H1 (cell line): Measurements from ENCODE around the gene FBXW8. TPM values are rescaled to one million over a fixed set of nuclear protein-coding genes. Genes with fewer than 3 reads are reported as not detected.
A peak's percentile ranks its signal among the peaks of the same experiment; 100 is the strongest.

ENCODE experiments used
- CTCF ChIA-PET: fragments of 300-600 bp; sonication (Branson Sonifier 250); formaldehyde crosslinking; loops from one replicate; lab custom pipeline; 2021; ENCODE audit not compliant: partially characterized antibody; lab: Charles Lee
- POLR2A ChIA-PET: fragments of 300-600 bp; sonication (Branson Sonifier 250); formaldehyde crosslinking; loops from one replicate; lab custom pipeline; 2021; ENCODE audit warnings: inconsistent platforms; ENCODE audit not compliant: partially characterized antibody; lab: Charles Lee
- DNase-seq, 2 experiments: peaks; one replicate each; pipeline versions ENCODE4 v3.0.0 to v3.0.0-alpha.2; 2010 to 2022; ENCODE audit warnings: low spot score in 2 of 2, low read depth in 1 of 2, mixed read lengths in 1 of 2
- FAIRE-seq: peaks from 2 replicates; lab custom pipeline; 2011; peaks lifted over from hg19 to GRCh38; lab: Jason Lieb, UNC
- H2AFZ ChIP-seq: 2 replicates; pipeline ENCODE4 v1.8.1; 2012; ENCODE audit warnings: low read length, inconsistent platforms
- H2AK5ac ChIP-seq: 2 replicates; pipeline ENCODE4 v1.6.1; 2013; ENCODE audit warnings: low read depth, low read length
- H2BK120ac ChIP-seq: replicated peaks from 2 replicates; pipeline ENCODE3; 2013; ENCODE audit warnings: low read depth, low read length, inconsistent platforms
- H2BK12ac ChIP-seq: 2 replicates; pipeline ENCODE4 v1.6.1; 2013; ENCODE audit warnings: low read depth, low read length
- H2BK15ac ChIP-seq: 2 replicates; pipeline ENCODE4 v1.6.1; 2013; ENCODE audit warnings: low read length
- H2BK20ac ChIP-seq: 2 replicates; pipeline ENCODE4 v1.6.1; 2013; ENCODE audit warnings: low read length
- H2BK5ac ChIP-seq: 2 replicates; pipeline ENCODE4 v1.6.1; 2013; ENCODE audit warnings: low read depth, low read length
- H3K14ac ChIP-seq: 2 replicates; pipeline ENCODE4 v1.6.1; 2013; ENCODE audit warnings: inconsistent platforms; ENCODE audit not compliant: insufficient read length
- H3K18ac ChIP-seq: 2 replicates; pipeline ENCODE4 v1.6.1; 2013; ENCODE audit warnings: low read length; ENCODE audit errors: extremely low read depth
- H3K23ac ChIP-seq: 2 replicates; pipeline ENCODE4 v1.6.1; 2013; ENCODE audit warnings: inconsistent platforms; ENCODE audit not compliant: insufficient read length
- H3K23me2 ChIP-seq: 2 replicates; pipeline ENCODE4 v1.6.1; 2013; ENCODE audit warnings: low read depth, low read length
- H3K27ac ChIP-seq: 2 replicates; pipeline ENCODE4 v1.6.1; 2011; ENCODE audit warnings: low read depth, low read length, inconsistent platforms
- H3K27me3 ChIP-seq, 4 experiments: replicated peaks in 1 of 4; 1 replicate in 1 of 4; 2 replicates in 3 of 4; pipeline versions ENCODE4 v1.6.1 to v1.8.1; 2011 to 2013; ENCODE audit warnings: low read length in 3 of 4, mild to moderate bottlenecking in 3 of 4, inconsistent platforms in 2 of 4, mixed read lengths in 2 of 4, moderate library complexity in 1 of 4; ENCODE audit not compliant: control insufficient read depth in 3 of 4, insufficient read depth in 3 of 4; ENCODE audit errors: extremely low read depth in 1 of 4
- H3K36me3 ChIP-seq, 4 experiments: 2 replicates each; pipeline versions ENCODE4 v1.6.1 to v1.8.1; 2011 to 2013; ENCODE audit warnings: mild to moderate bottlenecking in 4 of 4, low read length in 3 of 4, moderate library complexity in 2 of 4, control low read depth in 1 of 4, inconsistent platforms in 1 of 4; ENCODE audit not compliant: insufficient read depth in 4 of 4, control insufficient read depth in 2 of 4
- H3K4ac ChIP-seq: replicated peaks from 2 replicates; pipeline ENCODE3; 2013; ENCODE audit warnings: low read length, low read depth, mixed read lengths, inconsistent platforms; ENCODE audit not compliant: insufficient read length
- H3K4me1 ChIP-seq, 4 experiments: replicated peaks in 1 of 4; 1 replicate in 1 of 4; 2 replicates in 3 of 4; pipeline versions ENCODE4 v1.6.1 to v1.8.1; 2011 to 2013; ENCODE audit warnings: low read length in 3 of 4, inconsistent platforms in 2 of 4, mixed read lengths in 1 of 4; ENCODE audit not compliant: insufficient read depth in 4 of 4, control insufficient read depth in 3 of 4
- H3K4me2 ChIP-seq, 2 experiments: 2 replicates each; pipeline versions ENCODE4 v1.6.1 to v1.8.1; 2011 to 2013; ENCODE audit warnings: low read depth in 2 of 2, low read length in 2 of 2, control low read depth in 1 of 2, inconsistent platforms in 1 of 2, mild to moderate bottlenecking in 1 of 2; ENCODE audit not compliant: insufficient read depth in 1 of 2
- H3K4me3 ChIP-seq, 4 experiments: fragments of 200-600, 300-600 bp in 1 of 4; sonication (generic), shearing (Covaris generic), sonication (Bioruptor Twin) in 1 of 4; 2 replicates each; pipeline versions ENCODE4 v1.5.1 to v1.8.1; 2011 to 2016; ENCODE audit warnings: low read length in 4 of 4, low read depth in 3 of 4, control low read depth in 2 of 4, inconsistent platforms in 2 of 4, mild to moderate bottlenecking in 2 of 4, mixed read lengths in 1 of 4, moderate library complexity in 1 of 4; ENCODE audit not compliant: insufficient read depth in 2 of 4; ENCODE audit errors: extremely low read depth in 1 of 4
- H3K56ac ChIP-seq: replicated peaks from 2 replicates; pipeline ENCODE3; 2013; ENCODE audit warnings: low read depth, mild to moderate bottlenecking, mixed read lengths, low read length, inconsistent platforms; ENCODE audit not compliant: insufficient read length
- H3K79me1 ChIP-seq: 2 replicates; pipeline ENCODE4 v1.6.1; 2013; ENCODE audit warnings: low read depth, low read length, control low read depth
- H3K79me2 ChIP-seq, 2 experiments: 2 replicates each; pipeline versions ENCODE4 v1.6.1 to v1.8.1; 2012 to 2013; ENCODE audit warnings: low read length in 2 of 2, mild to moderate bottlenecking in 2 of 2, inconsistent platforms in 1 of 2; ENCODE audit not compliant: insufficient read depth in 2 of 2, control insufficient read depth in 1 of 2
- H3K9ac ChIP-seq, 4 experiments: replicated peaks in 1 of 4; 1 replicate in 1 of 4; 2 replicates in 3 of 4; pipeline versions ENCODE4 v1.6.1 to v1.8.1; 2011 to 2013; ENCODE audit warnings: low read depth in 3 of 4, low read length in 3 of 4, control low read depth in 2 of 4, mild to moderate bottlenecking in 2 of 4, moderate library complexity in 2 of 4, inconsistent platforms in 1 of 4; ENCODE audit errors: extremely low read depth in 1 of 4
- H3K9me3 ChIP-seq, 2 experiments: 2 replicates each; pipeline versions ENCODE4 v1.6.1 to v1.8.1; 2012 to 2013; ENCODE audit warnings: mild to moderate bottlenecking in 2 of 2, moderate library complexity in 2 of 2, control low read depth in 1 of 2, inconsistent platforms in 1 of 2, low read depth in 1 of 2, low read length in 1 of 2, mixed read lengths in 1 of 2; ENCODE audit not compliant: insufficient read depth in 2 of 2
- H4K20me1 ChIP-seq, 2 experiments: replicated peaks in 1 of 2; 2 replicates each; pipeline versions ENCODE3 to v1.8.1; 2011 to 2013; ENCODE audit warnings: inconsistent platforms in 2 of 2, low read length in 2 of 2, mild to moderate bottlenecking in 1 of 2; ENCODE audit not compliant: insufficient read depth in 2 of 2, control insufficient read depth in 1 of 2
- H4K5ac ChIP-seq: 2 replicates; pipeline ENCODE4 v1.6.1; 2013; ENCODE audit warnings: low read length, low read depth, mixed read lengths, inconsistent platforms; ENCODE audit not compliant: insufficient read length
- H4K8ac ChIP-seq: 2 replicates; pipeline ENCODE4 v1.8.0; 2013; ENCODE audit warnings: mild to moderate bottlenecking, moderate library complexity, low read length, inconsistent platforms; ENCODE audit not compliant: insufficient read depth; ENCODE audit errors: extremely low read depth
- H4K91ac ChIP-seq: replicated peaks from 2 replicates; pipeline ENCODE3; 2013; ENCODE audit warnings: low read length, mixed read lengths, inconsistent platforms; ENCODE audit not compliant: insufficient read length
- CHD1 ChIP-seq: IDR thresholded peaks from 2 replicates; pipeline ENCODE4 v1.6.1; 2012; ENCODE audit warnings: low read depth, low read length, improper control_type of control experiment
- CHD2 ChIP-seq: IDR thresholded peaks from 2 replicates; pipeline ENCODE4 v1.6.1; 2012; ENCODE audit warnings: low read length, improper control_type of control experiment
- CREB1 ChIP-seq: IDR thresholded peaks from 2 replicates; pipeline ENCODE4 v1.6.1; 2012; ENCODE audit warnings: inconsistent platforms
- CTBP2 ChIP-seq: IDR thresholded peaks from 2 replicates; pipeline ENCODE4 v1.7.0; 2011; ENCODE audit warnings: borderline replicate concordance, mild to moderate bottlenecking, moderate library complexity, mixed read lengths, low read length; ENCODE audit not compliant: insufficient read depth, insufficient read length
- CTCF ChIP-seq, 3 experiments: IDR thresholded peaks; 1 replicate in 2 of 3; 2 replicates in 1 of 3; pipeline versions ENCODE4 v1.5.1 to v1.6.1; 2011; ENCODE audit warnings: low read length in 3 of 3, mild to moderate bottlenecking in 3 of 3, inconsistent platforms in 2 of 3, low read depth in 1 of 3, moderate library complexity in 1 of 3; ENCODE audit not compliant: insufficient read depth in 1 of 3; ENCODE audit errors: control extremely low read depth in 1 of 3
- EZH2 ChIP-seq: fragments of 200-600 bp; sonication (generic); IDR thresholded peaks from 2 replicates; pipeline ENCODE4 v1.7.1; 2012; ENCODE audit warnings: low read depth, mild to moderate bottlenecking, moderate library complexity, low read length, inconsistent platforms; ENCODE audit not compliant: severe bottlenecking
- POU5F1 ChIP-seq: IDR thresholded peaks from 2 replicates; pipeline ENCODE4 v1.6.1; 2011; ENCODE audit warnings: low read depth, mild to moderate bottlenecking, low read length, moderate library complexity
- RXRA ChIP-seq: IDR thresholded peaks from 2 replicates; pipeline ENCODE4 v1.6.1; 2011; ENCODE audit warnings: low read depth, mild to moderate bottlenecking, low read length, moderate library complexity; ENCODE audit not compliant: insufficient read depth
- SP1 ChIP-seq: IDR thresholded peaks from 2 replicates; pipeline ENCODE4 v1.6.1; 2011; ENCODE audit warnings: low read depth, low read length
- TAF1 ChIP-seq: IDR thresholded peaks from 2 replicates; pipeline ENCODE4 v1.6.1; 2011; ENCODE audit warnings: mild to moderate bottlenecking, low read depth, low read length
- WGBS, 2 experiments: shearing (Covaris generic) in 1 of 2; methylation state at CpG; one replicate each; pipeline versions ENCODE4 v1.1.6 to v1.1.7; 2013 to 2015; ENCODE audit warnings: low lambda C conversion rate in 2 of 2, mixed read lengths in 2 of 2, inconsistent platforms in 1 of 2, low coverage in 1 of 2, missing lambda C conversion rate in 1 of 2; ENCODE audit not compliant: insufficient replicate concordance in 2 of 2, insufficient coverage in 1 of 2, insufficient read length in 1 of 2; ENCODE audit errors: extremely low coverage in 1 of 2, missing lambda C conversion rate in 1 of 2; 5-methylcytosine and 5-hydroxymethylcytosine counted together
- polyA plus RNA-seq, 7 experiments: library from polyadenylated mRNA; depleted of rRNA in 3 of 7; stranded (reverse) in 5 of 7; unstranded in 2 of 7; fragments of >200 nt in 5 of 7; fragments of 200-250 nt in 2 of 7; gene quantifications; 1 replicate in 5 of 7; 2 replicates in 1 of 7; 4 replicates in 1 of 7; pipeline versions ENCODE4 v1.2.1 to v1.2.3, GENCODE V29; 2011 to 2013; ENCODE audit warnings: missing spikeins in 2 of 7, mixed read lengths in 2 of 7
- total RNA-seq: library from RNA; stranded (reverse); fragmentation: NEBNext Ultra II Directional; extraction: Animal tissue kit (Norgen Biotek cat#: 25700); gene quantifications from 2 replicates; pipeline ENCODE4 v1.2.1, GENCODE V29; 2021

The FBXW8 gene
- total and polyA plus RNA-seq, 2 of the 8 experiments (the other 6 are each of a cell fraction or from before 2014, with no cell fraction given), result 15.8 to 16.0 TPM

GRCh38 chr12:117026921-117027250, 116.1 kb downstream of the FBXW8 start:
- H3K27ac ChIP-seq, result no peak overlapping the region
- peak overlapping the region; percentile 56; the same call in 1 of the 2 replicates for H2BK5ac ChIP-seq
- H2BK15ac ChIP-seq, result no peak overlapping the region
- peaks cover 5 to 13% (median 11%) of the 10 kb centered on the region in 4 experiments for H3K36me3 ChIP-seq
- 91% methylated on average over 7 of the region's 8 CpGs; no CpG with 5 or more reads in 1 of the 2 experiments for WGBS, 2 experiments
- no peaks in the 10 kb centered on the region for H3K79me2 ChIP-seq
- peaks cover 0 to 4% of the 10 kb centered on the region in 2 experiments for H4K20me1 ChIP-seq
- no peak overlapping the region for H2BK12ac ChIP-seq
- no peak overlapping the region for H2AFZ ChIP-seq
- no peak for FAIRE-seq
- TF ChIP-seq CTBP2 (no peak), RXRA (no peak), CHD1 (no peak), CHD2 (no peak), EZH2 (no peak), CTCF (IDR thresholded peaks at IDR 0.05; ENCODE audit: control extremely low read depth in 1 of 3, insufficient read depth in 1 of 3, low read depth in 1 of 3, low read length in 3 of 3) (no peak), SP1 (no peak), POU5F1 (no peak), TAF1 (no peak), CREB1 (no peak)
- no peak overlapping the region for H2AK5ac ChIP-seq
- H3K9ac ChIP-seq, result no peak overlapping the region
- no peak overlapping the region; the same call in 1 of the 2 replicates for H3K18ac ChIP-seq
- no peaks in the 10 kb centered on the region for H3K79me1 ChIP-seq
- H4K8ac ChIP-seq, result no peak overlapping the region; the same call in 1 of the 2 replicates
- no peaks in the 10 kb centered on the region for H3K9me3 ChIP-seq
- no peak overlapping the region for H4K91ac ChIP-seq
- CTCF ChIA-PET, result interaction anchor here (0.7 to 10.7 kb wide), 23 partner anchors 8 to 323 kb away, joined by 3 to 161 read pairs (median 6); partner anchors contain the start of gene TESC
- DNase-seq, result no peak
- no peak overlapping the region for H4K5ac ChIP-seq
- H3K4me2 ChIP-seq, result no peak overlapping the region
- H3K4ac ChIP-seq, result no peak overlapping the region
- no peak overlapping the region for H3K4me3 ChIP-seq
- H3K27me3 ChIP-seq, result no peaks in the 10 kb centered on the region
- POLR2A ChIA-PET, result interaction anchor here (1.4 kb wide), 1 partner anchor 9 kb away, joined by 4 read pairs; no protein-coding TSS in a partner anchor
- H3K4me1 ChIP-seq, result peaks cover 0 to 2% (median 0%) of the 10 kb centered on the region in 4 experiments; a peak in 1 of 7 replicates
- H3K23ac ChIP-seq, result no peak overlapping the region
- H3K23me2 ChIP-seq, result no peaks in the 10 kb centered on the region
- no peak overlapping the region for H3K56ac ChIP-seq
- H2BK20ac ChIP-seq, result no peak overlapping the region
- H2BK120ac ChIP-seq, result no peak overlapping the region
- H3K14ac ChIP-seq, result no peak overlapping the region
